ENCODE results near the gene KATNAL1. TPM values are rescaled to one million over a fixed set of nuclear protein-coding genes. Genes with fewer than 3 reads are reported as not detected.

Gene KATNAL1
- total RNA-seq, 1 experiment from 2014 or later: 14.2 TPM

DNA sequence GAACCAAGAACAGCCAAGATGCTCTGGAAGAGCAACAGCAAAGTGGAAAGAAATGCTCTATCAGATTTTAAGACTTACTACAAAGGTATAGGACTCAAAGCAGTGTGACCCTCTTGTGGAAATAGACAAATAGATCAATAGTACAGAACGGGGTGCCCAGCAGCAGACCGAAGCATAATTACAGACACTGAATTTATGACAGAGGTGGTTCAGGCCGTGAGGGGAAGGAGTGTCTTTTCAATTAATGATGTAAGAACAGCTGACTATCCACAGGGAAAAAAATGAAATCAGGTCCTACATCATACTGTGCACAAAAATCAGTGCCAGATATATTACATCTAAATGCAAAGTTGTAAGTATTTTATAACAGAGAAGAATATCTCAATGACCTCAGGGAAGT, 95.6 kb downstream of the KATNAL1 start:
- POLR2A ChIA-PET: no interaction called here
- H3K36me3 Mint-ChIP-seq: peaks cover 33% of the 10 kb centered on the region
- H3K4me1 Mint-ChIP-seq: peaks cover 8% of the 10 kb centered on the region
- no peak for TF ChIP-seq ESRRA (CRISPR knock-in tag; IDR thresholded peaks at IDR 0.05; ENCODE audit: borderline replicate concordance)
- TF ChIP-seq ETV6 (CRISPR knock-in tag; IDR thresholded peaks at IDR 0.05): no peak
- no peak for TF ChIP-seq NR2C2 (CRISPR knock-in tag; IDR thresholded peaks at IDR 0.05)
- ATAC-seq (no peak), DNase-seq (ENCODE audit: low spot score) (no peak)
- CTCF ChIA-PET: no interaction called here
- H3K9me3 Mint-ChIP-seq: no peaks in the 10 kb centered on the region
- no peaks in the 10 kb centered on the region for H3K27me3 Mint-ChIP-seq (ENCODE audit: low read depth)
- H3K27ac Mint-ChIP-seq: no peak overlapping the region
- no peak overlapping the region for H3K4me3 Mint-ChIP-seq

DNA sequence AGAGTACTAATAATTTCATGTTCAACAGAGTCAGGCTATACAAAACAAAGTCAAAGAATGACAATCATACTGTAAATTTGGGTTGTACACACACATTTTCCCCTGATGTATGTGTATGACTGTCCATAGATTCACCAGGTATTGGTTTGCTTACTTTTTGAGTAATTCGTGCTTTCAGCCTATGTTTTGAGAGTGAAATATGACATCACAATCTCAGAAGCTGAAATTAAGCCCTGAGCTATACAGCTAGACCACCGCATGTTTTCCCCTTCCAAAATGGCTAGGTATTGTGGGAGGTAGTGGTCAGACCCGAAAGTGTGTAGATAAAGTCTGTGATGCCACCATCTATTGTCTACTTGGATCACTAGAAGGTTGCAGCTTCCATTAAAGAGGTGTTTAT, 102.8 kb downstream of the KATNAL1 start:
- ChIA-PET CTCF (no interaction called here), POLR2A (no interaction called here)
- Mint-ChIP-seq H3K4me1 (peaks cover 2% of the 10 kb centered on the region; the same call in 1 of the 2 replicates), H3K36me3 (peaks cover 13% of the 10 kb centered on the region), H3K9me3 (no peaks in the 10 kb centered on the region), H3K27me3 (ENCODE audit: low read depth) (no peaks in the 10 kb centered on the region), H3K4me3 (no peak overlapping the region), H3K27ac (no peak overlapping the region)
- ATAC-seq: no peak
- no peak for DNase-seq (ENCODE audit: low spot score)
- no peak for TF ChIP-seq TEAD1 (CRISPR knock-in tag; IDR thresholded peaks at IDR 0.05)
- TF ChIP-seq, protein P1, sequence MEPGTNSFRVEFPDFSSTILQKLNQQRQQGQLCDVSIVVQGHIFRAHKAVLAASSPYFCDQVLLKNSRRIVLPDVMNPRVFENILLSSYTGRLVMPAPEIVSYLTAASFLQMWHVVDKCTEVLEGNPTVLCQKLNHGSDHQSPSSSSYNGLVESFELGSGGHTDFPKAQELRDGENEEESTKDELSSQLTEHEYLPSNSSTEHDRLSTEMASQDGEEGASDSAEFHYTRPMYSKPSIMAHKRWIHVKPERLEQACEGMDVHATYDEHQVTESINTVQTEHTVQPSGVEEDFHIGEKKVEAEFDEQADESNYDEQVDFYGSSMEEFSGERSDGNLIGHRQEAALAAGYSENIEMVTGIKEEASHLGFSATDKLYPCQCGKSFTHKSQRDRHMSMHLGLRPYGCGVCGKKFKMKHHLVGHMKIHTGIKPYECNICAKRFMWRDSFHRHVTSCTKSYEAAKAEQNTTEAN (CRISPR knock-in tag; IDR thresholded peaks at IDR 0.05): no peak
- TF ChIP-seq, protein P2, sequence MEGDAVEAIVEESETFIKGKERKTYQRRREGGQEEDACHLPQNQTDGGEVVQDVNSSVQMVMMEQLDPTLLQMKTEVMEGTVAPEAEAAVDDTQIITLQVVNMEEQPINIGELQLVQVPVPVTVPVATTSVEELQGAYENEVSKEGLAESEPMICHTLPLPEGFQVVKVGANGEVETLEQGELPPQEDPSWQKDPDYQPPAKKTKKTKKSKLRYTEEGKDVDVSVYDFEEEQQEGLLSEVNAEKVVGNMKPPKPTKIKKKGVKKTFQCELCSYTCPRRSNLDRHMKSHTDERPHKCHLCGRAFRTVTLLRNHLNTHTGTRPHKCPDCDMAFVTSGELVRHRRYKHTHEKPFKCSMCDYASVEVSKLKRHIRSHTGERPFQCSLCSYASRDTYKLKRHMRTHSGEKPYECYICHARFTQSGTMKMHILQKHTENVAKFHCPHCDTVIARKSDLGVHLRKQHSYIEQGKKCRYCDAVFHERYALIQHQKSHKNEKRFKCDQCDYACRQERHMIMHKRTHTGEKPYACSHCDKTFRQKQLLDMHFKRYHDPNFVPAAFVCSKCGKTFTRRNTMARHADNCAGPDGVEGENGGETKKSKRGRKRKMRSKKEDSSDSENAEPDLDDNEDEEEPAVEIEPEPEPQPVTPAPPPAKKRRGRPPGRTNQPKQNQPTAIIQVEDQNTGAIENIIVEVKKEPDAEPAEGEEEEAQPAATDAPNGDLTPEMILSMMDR (IDR thresholded peaks at IDR 0.05): no peak
- TF ChIP-seq, protein P3, sequence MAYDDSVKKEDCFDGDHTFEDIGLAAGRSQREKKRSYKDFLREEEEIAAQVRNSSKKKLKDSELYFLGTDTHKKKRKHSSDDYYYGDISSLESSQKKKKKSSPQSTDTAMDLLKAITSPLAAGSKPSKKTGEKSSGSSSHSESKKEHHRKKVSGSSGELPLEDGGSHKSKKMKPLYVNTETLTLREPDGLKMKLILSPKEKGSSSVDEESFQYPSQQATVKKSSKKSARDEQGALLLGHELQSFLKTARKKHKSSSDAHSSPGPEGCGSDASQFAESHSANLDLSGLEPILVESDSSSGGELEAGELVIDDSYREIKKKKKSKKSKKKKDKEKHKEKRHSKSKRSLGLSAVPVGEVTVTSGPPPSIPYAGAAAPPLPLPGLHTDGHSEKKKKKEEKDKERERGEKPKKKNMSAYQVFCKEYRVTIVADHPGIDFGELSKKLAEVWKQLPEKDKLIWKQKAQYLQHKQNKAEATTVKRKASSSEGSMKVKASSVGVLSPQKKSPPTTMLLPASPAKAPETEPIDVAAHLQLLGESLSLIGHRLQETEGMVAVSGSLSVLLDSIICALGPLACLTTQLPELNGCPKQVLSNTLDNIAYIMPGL (CRISPR knock-in tag; IDR thresholded peaks at IDR 0.05): no peak
- no peak for TF ChIP-seq FOXK1 (CRISPR knock-in tag; IDR thresholded peaks at IDR 0.05)
- TF ChIP-seq, protein P4, sequence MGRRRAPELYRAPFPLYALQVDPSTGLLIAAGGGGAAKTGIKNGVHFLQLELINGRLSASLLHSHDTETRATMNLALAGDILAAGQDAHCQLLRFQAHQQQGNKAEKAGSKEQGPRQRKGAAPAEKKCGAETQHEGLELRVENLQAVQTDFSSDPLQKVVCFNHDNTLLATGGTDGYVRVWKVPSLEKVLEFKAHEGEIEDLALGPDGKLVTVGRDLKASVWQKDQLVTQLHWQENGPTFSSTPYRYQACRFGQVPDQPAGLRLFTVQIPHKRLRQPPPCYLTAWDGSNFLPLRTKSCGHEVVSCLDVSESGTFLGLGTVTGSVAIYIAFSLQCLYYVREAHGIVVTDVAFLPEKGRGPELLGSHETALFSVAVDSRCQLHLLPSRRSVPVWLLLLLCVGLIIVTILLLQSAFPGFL (CRISPR knock-in tag; IDR thresholded peaks at IDR 0.05; ENCODE audit: borderline replicate concordance): no peak
- TF ChIP-seq NFE2L1 (CRISPR knock-in tag; IDR thresholded peaks at IDR 0.05): no peak
- no peak for TF ChIP-seq TEAD4 (CRISPR knock-in tag; IDR thresholded peaks at IDR 0.05)
- TF ChIP-seq JAZF1 (CRISPR knock-in tag; IDR thresholded peaks at IDR 0.05): no peak
- TF ChIP-seq ZNF416 (CRISPR knock-in tag; IDR thresholded peaks at IDR 0.05): no peak
- TF ChIP-seq FOXJ3 (CRISPR knock-in tag; IDR thresholded peaks at IDR 0.05; ENCODE audit: borderline replicate concordance): no peak
- TF ChIP-seq SMAD3 (CRISPR knock-in tag; IDR thresholded peaks at IDR 0.05; ENCODE audit: borderline replicate concordance): no peak
- TF ChIP-seq, protein P5, sequence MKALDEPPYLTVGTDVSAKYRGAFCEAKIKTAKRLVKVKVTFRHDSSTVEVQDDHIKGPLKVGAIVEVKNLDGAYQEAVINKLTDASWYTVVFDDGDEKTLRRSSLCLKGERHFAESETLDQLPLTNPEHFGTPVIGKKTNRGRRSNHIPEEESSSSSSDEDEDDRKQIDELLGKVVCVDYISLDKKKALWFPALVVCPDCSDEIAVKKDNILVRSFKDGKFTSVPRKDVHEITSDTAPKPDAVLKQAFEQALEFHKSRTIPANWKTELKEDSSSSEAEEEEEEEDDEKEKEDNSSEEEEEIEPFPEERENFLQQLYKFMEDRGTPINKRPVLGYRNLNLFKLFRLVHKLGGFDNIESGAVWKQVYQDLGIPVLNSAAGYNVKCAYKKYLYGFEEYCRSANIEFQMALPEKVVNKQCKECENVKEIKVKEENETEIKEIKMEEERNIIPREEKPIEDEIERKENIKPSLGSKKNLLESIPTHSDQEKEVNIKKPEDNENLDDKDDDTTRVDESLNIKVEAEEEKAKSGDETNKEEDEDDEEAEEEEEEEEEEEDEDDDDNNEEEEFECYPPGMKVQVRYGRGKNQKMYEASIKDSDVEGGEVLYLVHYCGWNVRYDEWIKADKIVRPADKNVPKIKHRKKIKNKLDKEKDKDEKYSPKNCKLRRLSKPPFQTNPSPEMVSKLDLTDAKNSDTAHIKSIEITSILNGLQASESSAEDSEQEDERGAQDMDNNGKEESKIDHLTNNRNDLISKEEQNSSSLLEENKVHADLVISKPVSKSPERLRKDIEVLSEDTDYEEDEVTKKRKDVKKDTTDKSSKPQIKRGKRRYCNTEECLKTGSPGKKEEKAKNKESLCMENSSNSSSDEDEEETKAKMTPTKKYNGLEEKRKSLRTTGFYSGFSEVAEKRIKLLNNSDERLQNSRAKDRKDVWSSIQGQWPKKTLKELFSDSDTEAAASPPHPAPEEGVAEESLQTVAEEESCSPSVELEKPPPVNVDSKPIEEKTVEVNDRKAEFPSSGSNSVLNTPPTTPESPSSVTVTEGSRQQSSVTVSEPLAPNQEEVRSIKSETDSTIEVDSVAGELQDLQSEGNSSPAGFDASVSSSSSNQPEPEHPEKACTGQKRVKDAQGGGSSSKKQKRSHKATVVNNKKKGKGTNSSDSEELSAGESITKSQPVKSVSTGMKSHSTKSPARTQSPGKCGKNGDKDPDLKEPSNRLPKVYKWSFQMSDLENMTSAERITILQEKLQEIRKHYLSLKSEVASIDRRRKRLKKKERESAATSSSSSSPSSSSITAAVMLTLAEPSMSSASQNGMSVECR (CRISPR knock-in tag; IDR thresholded peaks at IDR 0.05; ENCODE audit: borderline replicate concordance): no peak
- no peak for TF ChIP-seq MXD4 (CRISPR knock-in tag; IDR thresholded peaks at IDR 0.05; ENCODE audit: borderline replicate concordance)
- no peak for TF ChIP-seq SOX15 (CRISPR knock-in tag; IDR thresholded peaks at IDR 0.05)
- TF ChIP-seq ZNF138 (CRISPR knock-in tag; conservative IDR thresholded peaks at IDR 0.05): no peak
- TF ChIP-seq, protein P6, sequence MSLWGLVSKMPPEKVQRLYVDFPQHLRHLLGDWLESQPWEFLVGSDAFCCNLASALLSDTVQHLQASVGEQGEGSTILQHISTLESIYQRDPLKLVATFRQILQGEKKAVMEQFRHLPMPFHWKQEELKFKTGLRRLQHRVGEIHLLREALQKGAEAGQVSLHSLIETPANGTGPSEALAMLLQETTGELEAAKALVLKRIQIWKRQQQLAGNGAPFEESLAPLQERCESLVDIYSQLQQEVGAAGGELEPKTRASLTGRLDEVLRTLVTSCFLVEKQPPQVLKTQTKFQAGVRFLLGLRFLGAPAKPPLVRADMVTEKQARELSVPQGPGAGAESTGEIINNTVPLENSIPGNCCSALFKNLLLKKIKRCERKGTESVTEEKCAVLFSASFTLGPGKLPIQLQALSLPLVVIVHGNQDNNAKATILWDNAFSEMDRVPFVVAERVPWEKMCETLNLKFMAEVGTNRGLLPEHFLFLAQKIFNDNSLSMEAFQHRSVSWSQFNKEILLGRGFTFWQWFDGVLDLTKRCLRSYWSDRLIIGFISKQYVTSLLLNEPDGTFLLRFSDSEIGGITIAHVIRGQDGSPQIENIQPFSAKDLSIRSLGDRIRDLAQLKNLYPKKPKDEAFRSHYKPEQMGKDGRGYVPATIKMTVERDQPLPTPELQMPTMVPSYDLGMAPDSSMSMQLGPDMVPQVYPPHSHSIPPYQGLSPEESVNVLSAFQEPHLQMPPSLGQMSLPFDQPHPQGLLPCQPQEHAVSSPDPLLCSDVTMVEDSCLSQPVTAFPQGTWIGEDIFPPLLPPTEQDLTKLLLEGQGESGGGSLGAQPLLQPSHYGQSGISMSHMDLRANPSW (CRISPR knock-in tag; conservative IDR thresholded peaks at IDR 0.05; ENCODE audit: low read depth): no peak

Measured in WTC11 (cell line).